GM21723 (cell line): ENCODE results near the gene STK40.
A peak's percentile ranks its signal among the peaks of the same experiment; 100 is the strongest.

Experiments used
- ATAC-seq: cut with Tn5 transposase; IDR thresholded peaks from one replicate; pipeline ENCODE4 v1.9.1; 2021; ENCODE audit warnings: mild to moderate bottlenecking, moderate library complexity; ENCODE audit not compliant: unreplicated experiment

The STK40 gene

DNA sequence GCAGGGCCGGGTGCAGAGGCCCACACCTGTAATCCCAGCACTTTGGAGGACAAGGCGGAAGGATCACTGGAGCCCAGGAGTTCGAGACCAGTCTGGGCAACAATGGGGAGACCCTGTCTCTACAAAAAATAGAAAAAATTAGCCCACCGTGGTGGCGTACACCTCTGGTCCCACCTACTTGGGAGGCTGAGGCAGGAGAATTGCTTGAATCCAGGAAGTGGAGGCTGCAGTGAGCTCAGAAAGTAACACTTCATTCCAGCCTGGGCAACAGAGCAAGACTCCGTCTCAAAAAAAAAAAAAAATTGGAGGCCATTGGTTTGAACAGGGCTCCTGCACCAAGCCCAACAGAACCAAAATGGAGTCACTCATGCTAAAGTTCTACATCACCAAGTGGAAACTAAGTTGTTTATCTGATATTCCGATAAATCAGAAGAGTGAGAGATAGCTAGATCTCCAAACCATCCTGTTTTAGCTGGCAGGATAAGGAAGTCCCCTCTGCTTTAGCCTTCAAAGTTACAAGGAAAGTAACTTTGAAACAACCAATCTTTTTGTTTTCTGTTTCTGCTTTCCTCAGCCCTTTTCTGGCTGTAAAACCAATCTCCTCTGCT, 12.8 kb upstream of the STK40 start:
- no peak for ATAC-seq

DNA sequence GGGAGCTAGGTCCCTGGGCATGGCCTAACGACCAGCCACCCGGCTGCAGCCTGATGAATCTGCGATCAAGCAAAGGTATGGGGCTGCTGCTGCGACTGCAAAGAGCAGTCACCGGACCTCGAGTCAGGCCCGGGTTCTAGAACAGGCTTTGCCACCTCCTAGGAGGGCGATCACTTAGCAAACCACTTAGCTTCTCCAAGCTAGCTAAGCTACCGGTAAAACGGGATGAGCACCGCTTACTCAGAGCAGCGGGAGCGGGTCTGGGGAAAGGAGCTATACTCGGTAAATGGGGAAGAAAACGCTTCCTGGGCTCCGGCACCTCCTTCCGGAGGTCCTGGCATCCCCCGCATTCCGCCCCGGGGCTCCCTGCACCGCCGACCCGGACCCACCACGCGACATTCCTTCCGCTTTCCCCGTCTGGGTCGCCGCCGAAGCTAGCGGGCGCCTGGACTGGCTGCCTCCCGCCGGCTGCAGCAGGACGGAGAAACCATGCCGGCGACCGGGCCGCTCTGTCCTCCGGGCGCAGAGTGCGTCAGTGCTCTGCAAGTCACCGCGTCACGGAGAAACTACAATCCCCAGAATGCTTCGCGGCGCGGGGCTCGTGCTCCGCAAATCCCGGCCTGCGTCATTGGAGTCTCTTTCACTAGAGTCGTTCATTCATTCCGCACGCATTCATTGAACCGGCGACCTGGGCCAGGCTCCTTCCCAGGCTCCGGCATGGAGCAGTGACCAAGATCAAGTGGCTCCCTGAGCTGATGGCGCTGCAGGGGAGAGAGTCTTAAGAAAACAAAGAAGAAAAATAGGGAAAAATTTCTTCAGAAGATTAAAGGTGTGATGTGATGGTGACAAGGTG, 11.9 kb upstream of the STK40 start, which contains the start of gene LSM10:
TSS of gene LSM10 (minus strand) at position 531 of the 853 bp plus-strand sequence. CDS start 3,779 bp downstream, outside the sequence.
- peak; percentile 87 for ATAC-seq

DNA sequence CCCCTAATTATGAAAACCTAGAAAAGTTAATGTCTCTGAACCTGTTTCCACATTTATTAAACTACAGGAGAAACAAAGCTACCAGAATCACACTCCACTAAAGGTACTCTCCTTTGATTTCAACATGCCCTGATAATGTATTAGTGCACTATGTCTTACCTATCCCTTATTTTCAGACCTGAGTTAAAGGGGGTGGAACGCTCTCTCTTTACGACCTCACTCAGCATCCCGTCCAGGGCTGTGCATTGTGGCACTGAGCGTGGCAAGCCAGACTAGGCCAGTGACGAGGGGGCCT, 11.3 kb upstream of the STK40 start:
- ATAC-seq: no peak

DNA sequence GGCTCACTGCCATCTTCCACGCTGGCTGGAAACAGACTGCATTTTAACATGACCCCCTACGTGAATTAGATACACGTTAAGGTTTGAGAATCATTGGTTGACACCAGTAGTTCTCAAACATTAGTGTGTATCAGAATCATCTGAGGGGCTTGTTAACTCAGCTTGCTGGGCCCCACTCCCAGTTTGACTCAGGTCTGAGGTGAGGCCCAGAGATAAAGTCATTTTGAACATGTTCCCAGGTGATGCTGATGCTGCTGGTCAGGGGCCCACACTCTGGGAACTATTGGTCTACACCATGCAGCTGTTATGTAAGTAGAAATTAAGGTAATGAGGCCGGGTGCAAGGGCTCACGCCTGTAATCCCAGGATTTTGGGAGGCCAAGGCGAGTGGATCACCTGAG, 10.6 kb upstream of the STK40 start:
- no peak for ATAC-seq

DNA sequence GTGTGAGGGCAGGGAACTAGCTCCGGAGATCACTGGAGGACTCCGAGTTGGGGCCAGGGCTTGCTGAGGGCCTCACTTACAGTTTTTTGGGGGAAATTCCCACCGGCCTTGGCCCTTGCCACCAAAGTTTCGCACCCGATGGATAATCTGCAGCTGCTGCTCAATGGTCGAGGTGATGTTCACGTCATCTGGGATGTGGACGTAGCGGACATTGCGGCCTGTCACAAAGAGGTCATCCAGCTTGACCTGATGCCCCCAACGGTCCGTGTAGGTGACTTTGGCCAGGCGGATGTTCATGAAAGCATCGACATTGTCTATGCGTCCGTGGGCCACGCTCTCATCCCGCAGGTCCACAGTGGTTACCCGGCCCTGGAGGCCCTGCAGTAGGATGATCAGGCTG, 8.0 kb upstream of the STK40 start:
- no peak for ATAC-seq

DNA sequence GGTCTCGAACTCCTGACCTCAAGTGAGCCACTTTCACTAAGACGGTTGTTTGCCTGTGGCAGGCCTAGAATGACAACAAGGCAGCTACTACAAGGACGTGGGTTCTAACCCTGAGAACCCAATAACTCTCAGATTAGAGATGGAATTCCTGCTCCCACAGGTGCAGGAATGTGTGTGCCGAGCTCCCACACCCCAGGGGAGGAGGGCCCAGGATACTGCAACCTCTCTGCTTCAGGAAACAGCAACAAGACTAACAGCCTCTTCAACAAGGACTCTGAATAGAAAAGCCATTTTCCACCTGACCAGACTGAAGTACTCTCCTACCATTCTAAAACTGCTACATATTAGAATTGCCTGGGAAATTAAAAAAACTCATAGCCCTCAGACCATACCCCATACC, 7.1 kb upstream of the STK40 start:
- ATAC-seq: no peak

DNA sequence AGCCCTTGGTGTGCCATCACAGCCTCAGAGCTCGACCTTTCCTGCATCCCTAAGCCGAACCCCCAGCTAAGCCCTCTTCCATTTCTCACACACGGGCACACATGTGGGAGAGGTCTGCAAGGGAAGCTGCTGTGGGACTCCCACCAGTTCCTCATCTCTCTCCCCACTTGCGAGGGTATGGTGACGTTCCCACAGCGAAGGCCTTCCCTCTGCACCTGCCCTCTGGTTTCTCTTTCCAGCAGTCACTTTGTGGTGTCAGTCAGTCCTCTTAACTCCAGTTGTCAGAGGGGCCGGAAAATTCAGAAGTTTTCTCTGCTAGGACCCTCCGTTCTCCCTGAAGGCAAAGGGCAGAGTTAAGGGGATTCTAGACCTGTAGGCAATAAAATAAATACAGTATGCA, 5.5 kb upstream of the STK40 start:
- no peak for ATAC-seq

DNA sequence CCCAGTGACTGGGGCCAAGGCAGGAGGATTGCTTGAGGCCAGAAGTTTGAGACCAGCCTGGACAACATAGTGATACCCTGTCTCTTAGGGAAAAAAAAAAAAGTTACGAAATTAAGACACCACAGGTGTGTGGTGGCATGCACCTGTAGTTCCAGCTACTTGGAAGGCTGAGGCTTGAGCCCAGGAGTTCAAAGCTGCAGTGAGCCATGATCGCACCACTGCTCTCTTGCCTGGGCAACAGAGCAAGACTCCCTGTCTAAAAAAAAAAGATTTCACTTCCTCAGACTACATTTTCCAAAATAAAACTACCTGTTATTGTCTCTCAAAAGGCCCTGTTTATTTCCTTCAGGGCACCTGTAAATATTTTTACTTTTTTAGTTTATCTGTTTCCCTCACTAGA, 4.7 kb upstream of the STK40 start:
- ATAC-seq: no peak

DNA sequence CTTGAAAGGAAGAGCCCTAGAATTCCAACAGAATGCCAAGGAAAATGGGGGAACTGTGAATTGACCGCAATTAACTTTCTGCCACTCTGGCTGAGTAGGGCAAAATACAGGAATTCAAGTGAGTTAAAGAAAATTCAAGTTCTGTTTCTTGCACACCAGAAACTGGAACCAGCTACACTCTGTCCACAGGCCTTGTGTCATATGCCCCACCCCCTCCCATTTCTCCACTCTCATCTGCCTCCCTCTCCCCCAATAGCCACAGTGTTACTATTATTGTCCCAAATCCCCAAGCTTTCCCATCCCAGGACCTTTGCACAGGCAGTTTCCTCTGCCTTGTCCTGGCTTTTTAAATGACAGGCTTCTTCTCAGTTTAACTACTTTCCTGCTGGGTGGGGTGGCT, 4.3 kb upstream of the STK40 start:
- ATAC-seq: no peak

DNA sequence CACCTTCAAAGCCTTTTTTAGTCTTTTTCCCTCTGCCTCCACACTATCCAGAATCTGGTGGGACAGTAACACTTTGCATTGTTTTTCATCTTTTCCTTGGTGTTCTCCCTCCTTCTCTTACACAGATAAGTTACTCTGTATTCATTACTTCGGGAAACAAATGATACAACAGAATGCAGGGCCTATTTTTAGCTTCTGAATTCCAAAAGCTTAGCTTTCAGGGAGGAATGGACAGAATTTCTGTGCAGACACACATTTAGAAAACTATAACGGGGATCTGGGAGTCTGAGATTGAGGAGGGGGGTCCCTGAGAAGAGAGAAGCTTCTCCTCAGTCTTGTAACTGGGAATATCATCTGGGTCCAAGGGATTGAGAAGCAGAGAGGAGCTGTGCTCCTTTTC, 3.5 kb upstream of the STK40 start:
- no peak for ATAC-seq

DNA sequence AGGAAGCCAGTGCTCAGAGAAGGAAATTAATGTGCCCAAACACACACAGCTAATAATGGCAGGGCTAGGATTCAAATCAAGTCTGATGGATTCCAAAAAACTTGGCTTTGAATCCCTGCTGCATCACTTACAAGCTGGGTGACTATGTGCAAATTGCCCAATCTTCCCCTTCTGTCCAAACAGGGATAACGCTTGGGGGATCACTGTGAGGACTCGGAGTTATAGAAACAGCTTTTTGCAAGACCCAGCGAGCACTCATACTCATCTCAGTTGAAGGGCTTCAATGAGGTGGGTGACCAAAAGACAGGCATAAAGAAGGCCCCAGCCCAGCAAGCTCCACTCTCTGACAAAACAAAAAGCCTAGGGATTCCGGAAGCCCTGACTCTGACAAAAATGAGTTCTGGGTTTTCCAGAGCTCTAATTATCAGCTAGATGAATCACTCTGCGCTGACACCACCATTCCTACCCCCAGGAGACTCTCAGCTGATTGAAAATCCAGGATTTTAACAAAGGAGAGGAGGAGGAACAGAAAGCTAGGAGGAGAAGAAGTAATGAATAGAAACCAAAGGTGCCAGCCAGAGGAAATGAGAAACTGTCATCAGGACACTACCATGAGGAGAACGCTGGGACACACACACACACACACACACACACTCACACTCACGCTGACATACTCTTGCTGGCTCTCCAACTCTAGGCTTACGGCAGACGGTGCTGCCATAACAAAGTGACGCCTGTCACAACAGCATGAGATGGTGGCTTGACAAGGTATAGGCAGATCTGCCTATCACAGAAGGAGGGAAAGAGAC, 1.6 kb upstream of the STK40 start:
- no peak for ATAC-seq

DNA sequence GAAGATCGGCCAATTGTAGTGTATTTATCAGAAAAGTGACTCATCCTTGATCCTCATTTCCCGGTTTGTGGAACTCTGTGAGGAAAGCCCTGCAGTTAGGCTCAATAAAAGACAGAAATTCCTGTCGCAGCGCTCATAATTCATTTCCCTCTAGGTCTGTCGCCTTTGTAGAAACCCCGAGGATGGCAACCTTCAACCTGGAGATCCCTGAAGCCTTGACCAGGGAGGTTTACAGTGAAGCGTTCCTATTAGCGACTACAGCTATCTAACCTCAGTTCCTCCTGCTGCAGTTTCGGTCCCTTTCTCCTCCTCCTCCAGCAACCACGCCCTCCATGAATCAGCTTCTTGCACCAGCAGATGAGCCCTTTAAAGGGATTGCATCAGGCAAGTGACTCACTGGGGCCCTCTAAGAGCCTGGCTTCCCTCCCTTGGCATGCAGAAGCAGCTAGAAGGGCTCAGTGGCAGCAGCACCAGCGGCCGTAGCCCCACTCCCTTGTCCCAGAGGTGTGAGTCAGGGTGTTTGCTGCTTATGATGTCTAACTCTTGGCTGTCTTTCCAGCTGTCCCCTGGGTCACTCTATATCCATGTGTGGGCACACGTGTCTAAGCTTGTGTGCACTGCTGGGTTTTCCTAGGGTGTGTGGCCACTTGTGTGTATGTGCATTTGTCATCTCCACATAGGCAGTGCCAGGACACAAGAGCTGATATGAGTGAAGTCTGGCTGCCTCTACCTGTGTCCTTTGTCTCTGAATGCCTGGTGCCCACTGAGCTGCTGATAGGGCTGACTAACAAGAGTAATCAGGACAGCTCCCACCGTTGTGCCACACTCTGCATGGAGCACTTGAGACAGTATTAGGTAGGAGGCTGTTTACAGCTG, 779 bp upstream of the STK40 start:
- ATAC-seq: peak; percentile 50

DNA sequence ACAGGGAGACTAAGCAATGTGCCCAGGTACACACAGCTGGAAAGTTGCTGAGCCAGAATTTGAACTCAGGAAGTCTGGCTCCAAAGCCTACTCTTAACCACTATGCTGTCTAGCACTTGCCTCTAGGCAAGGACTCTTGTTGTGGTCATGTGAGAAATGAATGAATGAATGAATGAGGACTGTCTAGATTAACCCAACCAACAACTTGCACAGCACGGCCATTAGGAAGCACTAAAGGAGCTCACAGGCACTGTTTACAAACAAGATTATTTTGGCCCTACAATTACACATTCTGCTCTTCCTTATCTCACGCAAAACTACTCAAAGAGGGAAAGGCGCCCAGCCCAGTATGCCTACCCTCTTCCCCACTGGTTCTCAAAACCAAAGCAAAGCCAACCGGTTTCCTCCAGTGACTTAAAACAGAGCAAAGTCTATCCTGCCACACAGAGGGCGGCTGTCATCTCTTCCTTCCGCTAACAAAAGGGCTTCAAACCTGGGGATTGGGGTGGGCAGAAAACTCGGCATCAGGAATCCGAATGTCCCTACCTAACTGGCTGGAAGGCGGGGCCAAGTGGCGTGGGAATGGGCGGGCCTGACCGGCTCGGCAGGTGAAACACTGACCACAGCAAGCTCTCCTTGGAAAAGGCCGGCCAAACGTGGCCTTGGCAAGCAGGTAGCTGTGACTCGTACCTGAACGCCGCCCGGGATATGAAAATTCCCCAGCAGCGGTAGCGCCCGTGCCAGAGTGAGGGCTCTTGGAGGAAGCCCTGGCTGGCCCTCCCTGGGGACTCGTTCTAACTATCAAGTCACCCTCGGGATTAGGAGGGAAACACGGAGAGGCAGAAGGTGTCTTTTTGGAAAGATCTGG, 948 bp downstream of the STK40 start:
- ATAC-seq: no peak

DNA sequence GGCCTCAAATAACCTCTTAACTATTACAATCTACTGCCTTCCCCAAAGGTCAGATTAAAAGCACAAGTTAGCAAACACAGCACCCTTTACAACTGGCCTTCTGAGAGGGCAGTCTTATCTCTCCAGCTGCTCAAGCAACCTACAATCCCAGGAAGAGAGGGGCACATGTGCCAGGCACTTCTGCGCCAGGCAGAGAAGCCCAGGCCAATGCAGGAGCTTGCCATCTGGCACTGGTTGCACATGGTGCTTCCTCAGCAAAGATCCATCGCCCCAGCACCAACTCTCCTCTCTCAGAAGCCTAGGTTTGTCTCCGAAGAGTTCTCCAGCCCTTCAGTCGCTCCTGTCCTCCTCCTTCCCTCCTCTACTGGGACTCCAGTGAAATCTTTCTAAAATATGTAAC, 2.5 kb downstream of the STK40 start:
- no peak for ATAC-seq

DNA sequence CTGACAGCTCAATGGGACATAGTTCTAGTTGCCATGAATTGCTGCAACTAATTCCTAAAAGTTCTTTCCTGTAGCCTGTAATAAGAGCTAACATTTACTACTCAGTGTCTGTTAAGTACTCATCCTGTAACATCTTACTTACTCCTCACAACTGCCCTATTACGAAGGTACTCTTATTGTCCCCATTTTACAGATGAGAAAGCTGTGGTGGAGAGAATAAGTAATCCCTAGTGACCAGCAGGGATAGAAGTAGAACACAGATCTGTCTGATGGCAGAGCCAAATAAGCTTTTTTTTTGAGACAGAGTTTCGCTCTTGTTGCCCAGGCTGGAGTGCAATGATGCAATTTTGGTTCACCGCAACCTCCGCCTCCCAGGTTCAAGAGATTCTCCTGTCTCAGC, 3.1 kb downstream of the STK40 start:
- no peak for ATAC-seq

DNA sequence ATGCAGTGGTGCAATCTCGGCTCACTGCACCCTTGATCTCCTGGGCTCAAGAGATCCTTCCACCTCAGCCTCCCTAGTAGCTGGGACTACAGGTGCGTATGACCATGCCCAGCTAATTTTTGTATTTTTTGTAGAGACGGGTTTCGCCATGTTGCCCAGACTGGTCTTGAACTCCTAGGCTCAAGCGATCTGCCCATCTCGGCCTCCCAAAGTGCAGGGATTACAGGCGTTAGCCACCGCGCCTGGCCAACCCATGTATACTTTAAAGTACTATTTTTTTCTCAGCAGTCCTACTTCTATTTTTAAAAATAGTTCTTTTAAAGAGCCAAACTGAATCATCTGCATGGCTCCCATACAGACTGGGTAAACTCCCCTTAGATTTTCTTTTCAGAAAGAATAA, 3.5 kb downstream of the STK40 start:
- ATAC-seq: no peak

DNA sequence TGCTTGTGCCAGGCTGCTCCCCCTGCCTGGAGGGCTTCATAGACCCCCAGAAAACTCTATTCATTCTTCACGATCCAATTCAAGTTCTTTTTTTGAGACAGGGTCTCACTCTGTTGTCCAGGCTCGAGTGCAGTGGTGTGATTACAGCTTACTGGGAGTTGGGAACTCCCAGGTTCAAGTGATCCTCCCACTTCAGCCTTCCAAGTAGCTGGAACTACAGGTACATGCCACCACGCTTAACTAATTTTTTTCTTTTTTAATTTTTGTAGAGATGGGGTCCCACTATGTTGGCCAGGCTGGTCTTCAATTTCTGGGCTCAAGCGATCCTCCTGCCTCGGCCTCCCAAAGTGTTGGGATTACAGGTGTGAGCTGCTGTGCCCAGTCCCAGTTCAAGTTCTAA, 4.3 kb downstream of the STK40 start:
- ATAC-seq: no peak

DNA sequence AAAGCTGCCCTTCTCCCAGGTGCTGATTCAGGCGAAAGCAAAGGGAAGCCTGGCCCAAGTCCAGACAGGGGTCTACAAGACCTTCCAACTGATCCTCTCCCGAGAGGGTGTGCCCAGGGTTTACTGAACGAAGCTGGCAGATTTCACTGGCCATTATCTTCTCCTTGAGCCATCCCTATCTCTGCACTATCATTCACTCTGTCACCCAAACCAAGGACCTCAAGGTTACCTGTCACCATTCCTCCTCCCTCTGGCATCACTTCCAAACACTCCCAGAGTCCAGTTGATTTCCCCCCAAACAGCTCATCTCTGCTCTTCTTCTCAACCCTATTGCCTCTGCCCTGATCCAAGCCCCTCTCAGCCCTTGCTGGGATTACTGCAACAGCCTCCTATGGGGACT, 4.9 kb downstream of the STK40 start:
- no peak for ATAC-seq

DNA sequence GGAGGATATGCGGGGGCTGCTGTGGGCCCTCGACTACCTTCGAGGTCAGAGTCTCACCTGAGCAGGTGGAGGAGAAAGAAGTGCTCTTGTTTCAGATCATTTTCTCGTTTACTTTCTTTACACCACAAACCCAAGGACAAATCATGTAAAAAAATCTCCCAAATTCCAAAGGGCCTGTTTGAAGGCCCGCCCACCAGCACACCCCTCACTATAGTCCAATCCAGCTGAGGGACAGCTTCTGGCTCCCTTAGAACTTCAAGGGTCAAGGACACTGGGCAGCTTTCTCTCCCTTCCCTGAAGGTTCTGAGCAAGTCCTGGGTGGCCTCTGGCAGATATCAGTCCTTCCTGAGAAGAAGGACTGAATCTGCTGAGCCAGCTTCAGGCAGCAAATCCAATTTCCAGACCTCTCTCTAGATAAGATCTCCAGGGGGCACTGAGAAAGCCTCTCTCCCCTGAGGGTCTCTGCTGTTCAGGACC, 5.5 kb downstream of the STK40 start:
- ATAC-seq: no peak
